Measurements from ENCODE around the gene MACF1. TPM values are rescaled to one million over a fixed set of nuclear protein-coding genes. Genes with fewer than 3 reads are reported as not detected.
A peak's percentile ranks its signal among the peaks of the same experiment; 100 is the strongest.

The MACF1 gene
- total RNA-seq, 4 donors from 2014 or later: 187 to 436 (median 261) TPM

- no peak for DNase-seq
- Histone ChIP-seq H3K9me3 (no peaks in the 10 kb centered on the region), H3K27ac (no peak overlapping the region), H3K4me3 (no peak overlapping the region), H3K4me1 (peaks cover 0 to 7% (median 0%) of the 10 kb centered on the region in 4 donors), H3K27me3 (no peaks in the 10 kb centered on the region), H3K36me3 (no peaks in the 10 kb centered on the region)
- TF ChIP-seq POLR2A (IDR thresholded peaks at IDR 0.05) (no peak), CTCF (IDR thresholded peaks at IDR 0.05) (no peak)
These were observed 36.0 kb upstream of the MACF1 start for GRCh38 chr1:39168301-39169080.

GRCh38 chr1:39170731-39171667 lies 33.5 kb upstream of the MACF1 start:
- Histone ChIP-seq H3K4me3 (no peak overlapping the region), H3K27ac (no peak overlapping the region), H3K27me3 (no peaks in the 10 kb centered on the region), H3K4me1 (peaks cover 0 to 5% (median 0%) of the 10 kb centered on the region in 4 donors), H3K36me3 (no peaks in the 10 kb centered on the region), H3K9me3 (no peaks in the 10 kb centered on the region)
- no peak for DNase-seq
- no peak for TF ChIP-seq POLR2A (IDR thresholded peaks at IDR 0.05)
- TF ChIP-seq CTCF (IDR thresholded peaks at IDR 0.05): no peak

GRCh38 chr1:39173119-39173994 lies 31.1 kb upstream of the MACF1 start:
- Histone ChIP-seq H3K4me1 (peaks cover 0 to 9% (median 0%) of the 10 kb centered on the region in 4 donors), H3K27ac (peak overlapping the region in 2 of 4 donors; percentile 18 to 62), H3K9me3 (no peaks in the 10 kb centered on the region), H3K27me3 (no peaks in the 10 kb centered on the region), H3K4me3 (no peak overlapping the region), H3K36me3 (no peaks in the 10 kb centered on the region)
- TF ChIP-seq POLR2A (IDR thresholded peaks at IDR 0.05) (no peak), CTCF (IDR thresholded peaks at IDR 0.05) (no peak)
- no peak for DNase-seq

GRCh38 chr1:39173995-39174380 lies 30.5 kb upstream of the MACF1 start:
- Histone ChIP-seq H3K36me3 (no peaks in the 10 kb centered on the region), H3K27ac (peak overlapping the region in 1 of 4 donors; percentile 62), H3K4me1 (peaks cover 0 to 15% (median 0%) of the 10 kb centered on the region in 4 donors), H3K9me3 (no peaks in the 10 kb centered on the region), H3K4me3 (no peak overlapping the region), H3K27me3 (no peaks in the 10 kb centered on the region)
- DNase-seq: no peak
- TF ChIP-seq CTCF (IDR thresholded peaks at IDR 0.05) (no peak), POLR2A (IDR thresholded peaks at IDR 0.05) (no peak)
